KMS-11 (cell line): ENCODE measurements around the gene B3GNT8.

Experiments
- H2AFZ ChIP-seq: fragments of 200-600 bp; sonication (generic); 2 replicates; pipeline ENCODE4 v1.6.1; 2016; ENCODE audit warnings: antibody characterized with exemption, mixed run types, low read depth
- H3K27ac ChIP-seq: fragments of 200-600 bp; sonication (generic); 2 replicates; pipeline ENCODE4 v1.6.1; 2016; ENCODE audit warnings: mild to moderate bottlenecking, mixed run types
- H3K27me3 ChIP-seq: fragments of 200-600 bp; sonication (generic); 2 replicates; pipeline ENCODE4 v1.6.1; 2017; ENCODE audit warnings: mild to moderate bottlenecking, low read depth, mixed run types, moderate library complexity; ENCODE audit not compliant: insufficient read depth
- H3K36me3 ChIP-seq: fragments of 200-600 bp; sonication (generic); 2 replicates; pipeline ENCODE4 v1.6.1; 2017; ENCODE audit warnings: mild to moderate bottlenecking, mixed run types; ENCODE audit not compliant: insufficient read depth
- H3K4me1 ChIP-seq: fragments of 200-600 bp; sonication (generic); 2 replicates; pipeline ENCODE4 v1.6.1; 2016; ENCODE audit warnings: mild to moderate bottlenecking, low read depth, mixed run types; ENCODE audit not compliant: poor library complexity, severe bottlenecking
- H3K4me2 ChIP-seq: fragments of 200-600 bp; sonication (generic); 2 replicates; pipeline ENCODE4 v1.7.0; 2016; ENCODE audit warnings: mild to moderate bottlenecking, mixed run types
- H3K4me3 ChIP-seq: fragments of 200-600 bp; sonication (generic); IDR thresholded peaks from 2 replicates; pipeline ENCODE4 v1.6.1; 2017; ENCODE audit warnings: low read depth, low read length, mixed read lengths; ENCODE audit not compliant: insufficient read depth
- H3K79me2 ChIP-seq: fragments of 200-600 bp; sonication (generic); 2 replicates; pipeline ENCODE4 v1.6.1; 2016; ENCODE audit warnings: low read depth, mixed run types; ENCODE audit not compliant: insufficient read depth
- H3K9ac ChIP-seq: fragments of 200-600 bp; sonication (generic); 2 replicates; pipeline ENCODE4 v1.6.1; 2016; ENCODE audit warnings: mild to moderate bottlenecking, mixed run types
- H4K20me1 ChIP-seq: fragments of 200-600 bp; sonication (generic); 2 replicates; pipeline ENCODE4 v1.6.1; 2016; ENCODE audit warnings: mild to moderate bottlenecking, mixed run types; ENCODE audit not compliant: insufficient read depth
- CTCF ChIP-seq: fragments of 200-600 bp; sonication (generic); conservative IDR thresholded peaks from 2 replicates; pipeline ENCODE4 v1.6.1; 2017; ENCODE audit warnings: low read depth, mild to moderate bottlenecking, antibody characterized with exemption, low read length, moderate library complexity, mixed read lengths

The B3GNT8 gene

DNA sequence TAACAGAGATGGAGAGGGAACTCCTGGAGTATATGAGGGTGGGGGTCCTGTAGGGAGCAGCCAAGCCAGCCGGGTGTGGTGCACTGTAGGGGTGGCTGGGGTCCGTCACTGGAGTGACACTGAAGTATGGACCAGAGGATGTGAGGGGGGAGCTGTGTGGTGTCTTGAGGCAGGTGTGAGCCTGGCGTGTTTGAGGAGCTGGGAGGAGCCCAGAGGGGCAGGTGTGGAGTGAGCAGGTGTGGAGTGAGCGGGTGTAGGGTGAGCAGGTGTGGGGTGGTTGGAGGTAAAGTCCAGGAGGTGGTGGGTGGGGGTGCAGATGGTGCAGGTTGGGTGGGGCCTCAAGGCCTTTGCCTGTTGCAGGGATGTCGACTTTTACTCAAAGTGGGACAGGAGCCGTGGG is 5.9 kb downstream of the B3GNT8 start:
- Histone ChIP-seq H3K79me2 (no peaks in the 10 kb centered on the region), H3K4me1 (no peaks in the 10 kb centered on the region), H4K20me1 (no peaks in the 10 kb centered on the region), H3K4me3 (no peak overlapping the region), H3K27ac (no peak overlapping the region), H2AFZ (no peak overlapping the region), H3K27me3 (no peaks in the 10 kb centered on the region), H3K9ac (no peak overlapping the region), H3K4me2 (no peak overlapping the region), H3K36me3 (no peaks in the 10 kb centered on the region; the same call in 1 of the 2 replicates)
- TF ChIP-seq CTCF, result no peak

DNA sequence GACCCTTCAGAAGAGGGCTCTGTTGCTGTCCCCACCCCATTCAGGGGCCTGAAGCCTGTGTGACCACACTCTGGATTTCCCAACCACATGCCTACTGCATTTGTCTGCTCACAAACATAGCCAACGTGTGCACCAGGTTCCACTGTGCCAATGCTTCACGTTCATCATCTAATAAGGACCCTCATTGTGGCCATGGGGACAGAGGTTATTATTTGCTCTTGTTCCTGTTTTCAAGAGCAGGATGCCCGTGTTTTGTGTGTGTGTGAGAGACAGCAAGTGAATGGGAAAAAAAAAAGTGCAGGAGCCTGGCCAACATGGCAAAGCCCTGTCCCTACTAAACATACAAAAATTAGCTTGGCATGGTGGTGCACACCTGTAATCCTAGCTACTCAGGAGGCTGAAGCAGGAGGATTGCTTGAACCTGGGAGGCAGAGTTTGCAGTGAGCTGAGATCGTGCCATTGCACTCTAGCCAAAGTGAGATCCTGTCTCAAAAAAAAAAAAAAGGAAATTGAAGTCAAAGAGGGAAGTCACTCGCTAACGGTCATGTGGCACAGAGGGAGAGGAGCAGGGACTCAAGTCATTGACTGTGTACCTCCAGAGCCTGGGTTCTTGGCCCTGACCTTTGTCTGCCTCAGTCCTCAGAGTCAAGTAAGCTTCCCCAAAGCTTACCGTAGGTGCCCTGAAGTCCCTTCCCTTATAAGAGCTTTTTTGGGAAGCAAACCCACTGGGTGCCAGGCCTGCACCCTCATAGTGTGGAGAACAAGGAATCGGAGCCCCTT is 6.9 kb downstream of the B3GNT8 start:
- no peak for TF ChIP-seq CTCF
- H3K4me1 ChIP-seq, result no peaks in the 10 kb centered on the region
- no peaks in the 10 kb centered on the region for H3K27me3 ChIP-seq
- no peaks in the 10 kb centered on the region; the same call in 1 of the 2 replicates for H3K36me3 ChIP-seq
- no peaks in the 10 kb centered on the region for H4K20me1 ChIP-seq
- H3K79me2 ChIP-seq, result no peaks in the 10 kb centered on the region
- no peak overlapping the region for H3K27ac ChIP-seq
- no peak overlapping the region for H3K4me3 ChIP-seq
- no peak overlapping the region for H3K4me2 ChIP-seq
- H3K9ac ChIP-seq, result no peak overlapping the region
- H2AFZ ChIP-seq, result no peak overlapping the region

- H3K4me3 ChIP-seq, result no peak overlapping the region
- H4K20me1 ChIP-seq, result no peaks in the 10 kb centered on the region
- TF ChIP-seq CTCF, result no peak
- H3K79me2 ChIP-seq, result no peaks in the 10 kb centered on the region
- no peak overlapping the region for H3K9ac ChIP-seq
- no peaks in the 10 kb centered on the region; the same call in 1 of the 2 replicates for H3K36me3 ChIP-seq
- peaks cover 15% of the 10 kb centered on the region for H3K4me1 ChIP-seq
- H3K27me3 ChIP-seq, result no peaks in the 10 kb centered on the region
- H2AFZ ChIP-seq, result no peak overlapping the region
- no peak overlapping the region for H3K27ac ChIP-seq
- no peak overlapping the region for H3K4me2 ChIP-seq
Measured at GRCh38 chr19:41416194-41416674, 10.9 kb downstream of the B3GNT8 start.

DNA sequence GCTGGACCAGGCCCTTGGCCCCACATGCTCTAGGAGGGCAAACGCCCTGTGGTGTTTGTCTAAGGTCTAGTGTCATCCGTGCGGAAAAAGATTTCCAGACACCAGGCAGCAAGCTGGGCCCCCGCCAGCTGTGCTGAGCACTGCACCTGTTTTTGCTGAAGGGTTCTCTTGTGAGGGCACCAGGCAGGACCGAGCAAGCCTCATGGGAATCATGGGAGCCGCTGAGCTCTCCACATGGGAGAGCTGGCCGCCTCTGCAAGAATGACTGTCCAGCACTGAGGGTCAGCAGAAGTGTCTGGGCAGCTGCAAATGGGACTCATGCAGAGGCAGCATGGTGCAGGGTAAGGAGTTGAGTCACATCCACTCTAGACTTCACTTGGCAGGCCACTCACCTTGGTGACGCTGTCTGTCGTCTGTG is 12.0 kb downstream of the B3GNT8 start:
- H3K27me3 ChIP-seq, result no peaks in the 10 kb centered on the region
- H3K27ac ChIP-seq, result no peak overlapping the region
- peaks cover 26% of the 10 kb centered on the region for H3K4me1 ChIP-seq
- no peaks in the 10 kb centered on the region for H3K79me2 ChIP-seq
- no peak overlapping the region for H3K9ac ChIP-seq
- H3K36me3 ChIP-seq, result no peaks in the 10 kb centered on the region; the same call in 1 of the 2 replicates
- H4K20me1 ChIP-seq, result no peaks in the 10 kb centered on the region
- H2AFZ ChIP-seq, result no peak overlapping the region
- no peak overlapping the region for H3K4me2 ChIP-seq
- no peak for TF ChIP-seq CTCF
- no peak overlapping the region for H3K4me3 ChIP-seq
